Measurements from ENCODE around the gene PA2G4. TPM values are rescaled to one million over a fixed set of nuclear protein-coding genes. Genes with fewer than 3 reads are reported as not detected.

The PA2G4 gene
- total and polyA plus RNA-seq, 2 donors (not counting 1 experiment from before 2014, with no cell fraction given) = 92.2 to 202 TPM

DNA sequence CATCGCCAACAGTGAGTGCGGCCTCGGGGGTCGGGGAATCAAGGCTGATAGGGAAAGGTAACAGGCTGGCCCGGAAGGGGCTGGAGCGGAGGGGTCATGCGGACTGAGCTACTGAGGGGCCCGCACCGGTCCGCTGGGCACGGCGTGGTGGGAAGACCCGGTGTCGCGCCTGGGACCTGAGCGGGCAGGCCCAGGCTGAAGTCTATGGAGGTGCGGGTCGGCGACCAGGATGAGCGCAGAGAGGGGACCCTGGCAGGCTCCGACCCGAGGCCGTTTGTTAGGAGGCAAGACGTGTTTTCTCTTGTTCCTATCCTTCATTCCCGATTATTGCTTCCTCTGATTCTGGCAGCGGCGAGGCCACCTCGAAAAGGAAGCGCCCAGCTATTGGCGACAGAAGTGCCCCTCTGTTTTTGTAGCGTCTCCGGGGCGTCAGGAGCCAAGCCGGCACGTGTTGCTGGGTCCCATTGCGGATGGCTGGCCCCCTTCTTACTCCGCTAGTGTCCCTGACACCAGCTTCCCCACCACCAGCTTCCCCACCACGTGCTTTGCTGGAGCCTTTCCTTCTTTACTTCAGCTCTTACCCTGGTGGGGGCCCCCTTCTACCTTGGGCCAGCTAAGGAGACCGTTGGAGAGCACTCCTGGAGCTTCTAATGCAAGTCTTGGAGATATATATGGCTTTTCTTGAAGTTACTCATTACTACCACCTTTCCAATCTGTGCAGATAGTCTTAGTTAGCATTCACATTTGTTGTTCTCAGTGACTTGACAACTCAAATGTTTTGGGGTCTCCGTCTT, 653 bp downstream of the PA2G4 start:
- Histone ChIP-seq H3K4me1 (ENCODE audit: control insufficient read depth, extremely low read depth, insufficient read depth, low read length) (peaks cover 5% of the 10 kb centered on the region), H3K27ac (ENCODE audit: insufficient read depth, low read length) (peak overlapping the region; percentile 92), H3K9me3 (ENCODE audit: control insufficient read depth, insufficient read depth, low read depth, low read length) (no peaks in the 10 kb centered on the region), H3K36me3 (ENCODE audit: control insufficient read depth, insufficient read depth, low read length) (peaks cover 9% of the 10 kb centered on the region), H3K27me3 (ENCODE audit: control insufficient read depth, insufficient read depth, low read length) (no peaks in the 10 kb centered on the region), H3K4me2 (ENCODE audit: extremely low read depth, insufficient read depth, low read length) (peak overlapping the region; percentile 76), H3K79me2 (ENCODE audit: control insufficient read depth, insufficient read depth, low read length) (peaks cover 31% of the 10 kb centered on the region), H3K4me3 (replicated peaks in 1 of 4; ENCODE audit: control extremely low read depth in 1 of 4, insufficient read depth in 1 of 4, low read depth in 3 of 4, low read length in 4 of 4) (peak overlapping the region; percentile 86 to 98 (median 93)), H3K9ac (ENCODE audit: insufficient read depth, low read length) (peak overlapping the region; percentile 91), H2AFZ (ENCODE audit: low read length) (peak overlapping the region; percentile 85), H4K20me1 (ENCODE audit: control insufficient read depth, extremely low read depth, insufficient read depth, low read length) (no peaks in the 10 kb centered on the region)
- TF ChIP-seq CTCF (conservative IDR thresholded peaks at IDR 0.05 in 1 of 2, IDR thresholded peaks at IDR 0.05 in 1 of 2; ENCODE audit: low read depth in 1 of 2, low read length in 2 of 2) (no peak), EZH2 (IDR thresholded peaks at IDR 0.05; ENCODE audit: low read length, missing control alignments) (no peak)
- no peak for DNase-seq (ENCODE audit: low read depth in 2 of 2)

- DNase-seq (ENCODE audit: low read depth in 2 of 2) = no peak
- Histone ChIP-seq H3K4me2 (ENCODE audit: extremely low read depth, insufficient read depth, low read length) (peak overlapping the region; percentile 76), H3K79me2 (ENCODE audit: control insufficient read depth, insufficient read depth, low read length) (peaks cover 31% of the 10 kb centered on the region), H3K4me1 (ENCODE audit: control insufficient read depth, extremely low read depth, insufficient read depth, low read length) (peaks cover 5% of the 10 kb centered on the region), H2AFZ (ENCODE audit: low read length) (no peak overlapping the region), H3K4me3 (replicated peaks in 1 of 4; ENCODE audit: control extremely low read depth in 1 of 4, insufficient read depth in 1 of 4, low read depth in 3 of 4, low read length in 4 of 4) (peak overlapping the region; percentile 86 to 98 (median 93)), H3K27me3 (ENCODE audit: control insufficient read depth, insufficient read depth, low read length) (no peaks in the 10 kb centered on the region), H3K9me3 (ENCODE audit: control insufficient read depth, insufficient read depth, low read depth, low read length) (no peaks in the 10 kb centered on the region), H3K9ac (ENCODE audit: insufficient read depth, low read length) (peak overlapping the region; percentile 45), H4K20me1 (ENCODE audit: control insufficient read depth, extremely low read depth, insufficient read depth, low read length) (no peaks in the 10 kb centered on the region), H3K36me3 (ENCODE audit: control insufficient read depth, insufficient read depth, low read length) (peaks cover 11% of the 10 kb centered on the region), H3K27ac (ENCODE audit: insufficient read depth, low read length) (peak overlapping the region; percentile 92)
- TF ChIP-seq CTCF (conservative IDR thresholded peaks at IDR 0.05 in 1 of 2, IDR thresholded peaks at IDR 0.05 in 1 of 2; ENCODE audit: low read depth in 1 of 2, low read length in 2 of 2) (no peak), EZH2 (IDR thresholded peaks at IDR 0.05; ENCODE audit: low read length, missing control alignments) (no peak)
Observed at GRCh38 chr12:56105609-56105902, 1.2 kb downstream of the PA2G4 start.

DNA sequence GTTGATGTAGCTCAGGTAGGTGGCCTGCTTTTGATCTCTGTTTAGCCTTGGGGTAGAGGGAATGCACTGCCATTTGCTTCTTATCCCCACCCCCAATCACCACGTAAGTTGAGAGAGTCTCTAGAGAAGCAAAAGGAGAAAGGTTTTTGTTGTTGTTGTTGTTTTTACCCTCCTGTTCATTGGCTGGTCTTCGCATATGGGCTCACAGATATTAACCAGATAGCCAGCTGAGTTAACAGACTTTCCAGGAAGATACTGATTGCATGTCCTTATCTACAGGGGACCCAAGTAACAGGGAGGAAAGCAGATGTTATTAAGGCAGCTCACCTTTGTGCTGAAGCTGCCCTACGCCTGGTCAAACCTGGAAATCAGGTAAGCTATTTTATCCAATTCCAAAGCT, 2.9 kb downstream of the PA2G4 start:
- peaks cover 5% of the 10 kb centered on the region for H3K4me1 ChIP-seq (ENCODE audit: control insufficient read depth, extremely low read depth, insufficient read depth, low read length)
- no peaks in the 10 kb centered on the region for H4K20me1 ChIP-seq (ENCODE audit: control insufficient read depth, extremely low read depth, insufficient read depth, low read length)
- H3K4me2 ChIP-seq (ENCODE audit: extremely low read depth, insufficient read depth, low read length) = no peak overlapping the region
- H2AFZ ChIP-seq (ENCODE audit: low read length) = no peak overlapping the region
- H3K79me2 ChIP-seq (ENCODE audit: control insufficient read depth, insufficient read depth, low read length) = peaks cover 31% of the 10 kb centered on the region
- no peaks in the 10 kb centered on the region for H3K9me3 ChIP-seq (ENCODE audit: control insufficient read depth, insufficient read depth, low read depth, low read length)
- no peaks in the 10 kb centered on the region for H3K27me3 ChIP-seq (ENCODE audit: control insufficient read depth, insufficient read depth, low read length)
- no peak overlapping the region for H3K4me3 ChIP-seq (replicated peaks in 1 of 4; ENCODE audit: control extremely low read depth in 1 of 4, insufficient read depth in 1 of 4, low read depth in 3 of 4, low read length in 4 of 4)
- DNase-seq (ENCODE audit: low read depth in 2 of 2) = no peak
- no peak overlapping the region for H3K27ac ChIP-seq (ENCODE audit: insufficient read depth, low read length)
- no peak overlapping the region for H3K9ac ChIP-seq (ENCODE audit: insufficient read depth, low read length)
- peaks cover 17% of the 10 kb centered on the region for H3K36me3 ChIP-seq (ENCODE audit: control insufficient read depth, insufficient read depth, low read length)
- no peak for TF ChIP-seq EZH2 (IDR thresholded peaks at IDR 0.05; ENCODE audit: low read length, missing control alignments)
- no peak for TF ChIP-seq CTCF (conservative IDR thresholded peaks at IDR 0.05 in 1 of 2, IDR thresholded peaks at IDR 0.05 in 1 of 2; ENCODE audit: low read depth in 1 of 2, low read length in 2 of 2)
